ENCODE data around the gene WNT3A. TPM values are rescaled to one million over a fixed set of nuclear protein-coding genes. Genes with fewer than 3 reads are reported as not detected.

WNT3A gene
- total and polyA plus RNA-seq, 2 experiments from 2014 or later = 0.07 to 0.65 TPM

GRCh38 chr1:228031276-228031995 is 24.6 kb downstream of the WNT3A start (continued):
- no peak for TF ChIP-seq JUNB (IDR thresholded peaks at IDR 0.05; ENCODE audit: unreplicated experiment)

- no peaks in the 10 kb centered on the region for H3K79me2 ChIP-seq (replicated peaks; ENCODE audit: insufficient read depth)
- Mint-ChIP-seq H3K27ac (no peak overlapping the region), H3K4me1 (0 out of 3 replicates have a peak, but pooled peaks cover 3% of the 10 kb centered on the region)
- no peak for TF ChIP-seq ZNF462 (CRISPR knock-in tag; IDR thresholded peaks at IDR 0.05)
- TF ChIP-seq JUNB (IDR thresholded peaks at IDR 0.05; ENCODE audit: unreplicated experiment) = no peak
- no peak for TF ChIP-seq EZH2 (IDR thresholded peaks at IDR 0.05; ENCODE audit: low read depth, unreplicated experiment)
- no peak for TF ChIP-seq CREB1 (CRISPR knock-in tag; IDR thresholded peaks at IDR 0.05; ENCODE audit: low read depth)
- no peak for TF ChIP-seq REST (IDR thresholded peaks at IDR 0.05; ENCODE audit: unreplicated experiment)
- no peak for TF ChIP-seq STAT1 (IDR thresholded peaks at IDR 0.05; ENCODE audit: unreplicated experiment)
- TF ChIP-seq ZNF114 (CRISPR knock-in tag; IDR thresholded peaks at IDR 0.05) = no peak
- TF ChIP-seq NANOG (IDR thresholded peaks at IDR 0.05; ENCODE audit: borderline replicate concordance) = no peak
- no peak for TF ChIP-seq ETS1 (IDR thresholded peaks at IDR 0.05)
- TF ChIP-seq EZH2phosphoT487 (IDR thresholded peaks at IDR 0.05; ENCODE audit: unreplicated experiment) = no peak
- TF ChIP-seq CTCF (conservative IDR thresholded peaks at IDR 0.05; ENCODE audit: low read depth in 2 of 2) = no peak
- TF ChIP-seq ZNF331 (CRISPR knock-in tag; IDR thresholded peaks at IDR 0.05; ENCODE audit: low read depth) = no peak
These were observed 25.2 kb downstream of the WNT3A start for GRCh38 chr1:228032041-228032440.

More at GRCh38 chr1:228032041-228032440, 25.2 kb downstream of the WNT3A start:
- DNase-seq (ENCODE audit: low spot score) (no peak), ATAC-seq (no peak)
- Mint-ChIP-seq H3K4me3 (no peak overlapping the region), H3K27me3 (ENCODE audit: insufficient read depth, low read depth, poor library complexity) (peaks cover 21% of the 10 kb centered on the region), H3K9me3 (peaks cover 2% of the 10 kb centered on the region; the same call in 2 of the 3 replicates), H3K36me3 (ENCODE audit: low read depth) (no peaks in the 10 kb centered on the region)
- no peaks in the 10 kb centered on the region for H3K36me3 ChIP-seq (ENCODE audit: insufficient read depth)
- no peaks in the 10 kb centered on the region for H3K9me2 ChIP-seq (ENCODE audit: insufficient read depth)
- H3K4me3 ChIP-seq = no peak overlapping the region
- H2AFZ ChIP-seq = no peak overlapping the region
- no peaks in the 10 kb centered on the region for H3K4me1 ChIP-seq (ENCODE audit: insufficient read depth)
- H3K27me3 ChIP-seq (ENCODE audit: insufficient read depth) = peaks cover 46% of the 10 kb centered on the region
- no peaks in the 10 kb centered on the region for H3F3A ChIP-seq (replicated peaks; ENCODE audit: low read depth)
- H4K20me1 ChIP-seq (replicated peaks; ENCODE audit: insufficient read depth) = no peaks in the 10 kb centered on the region
- H3K4me2 ChIP-seq = no peak overlapping the region
- no peak overlapping the region for H3K27ac ChIP-seq (ENCODE audit: low read depth)

All from GM23338 (cell line).